SKM-1 (cell line): ENCODE measurements around the gene TNIP3.
"Not testable (repeated sequence)": the region's sequence is repeated elsewhere in the genome, so short reads cannot be mapped to it uniquely, and the experiment has no call there.

ENCODE experiments used
- DNase-seq: peaks from one replicate; lab custom pipeline; 2025; ENCODE audit not compliant: unreplicated experiment; lab: John Stamatoyannopoulos, UW

TNIP3 gene, protein sequence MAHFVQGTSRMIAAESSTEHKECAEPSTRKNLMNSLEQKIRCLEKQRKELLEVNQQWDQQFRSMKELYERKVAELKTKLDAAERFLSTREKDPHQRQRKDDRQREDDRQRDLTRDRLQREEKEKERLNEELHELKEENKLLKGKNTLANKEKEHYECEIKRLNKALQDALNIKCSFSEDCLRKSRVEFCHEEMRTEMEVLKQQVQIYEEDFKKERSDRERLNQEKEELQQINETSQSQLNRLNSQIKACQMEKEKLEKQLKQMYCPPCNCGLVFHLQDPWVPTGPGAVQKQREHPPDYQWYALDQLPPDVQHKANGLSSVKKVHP

DNA sequence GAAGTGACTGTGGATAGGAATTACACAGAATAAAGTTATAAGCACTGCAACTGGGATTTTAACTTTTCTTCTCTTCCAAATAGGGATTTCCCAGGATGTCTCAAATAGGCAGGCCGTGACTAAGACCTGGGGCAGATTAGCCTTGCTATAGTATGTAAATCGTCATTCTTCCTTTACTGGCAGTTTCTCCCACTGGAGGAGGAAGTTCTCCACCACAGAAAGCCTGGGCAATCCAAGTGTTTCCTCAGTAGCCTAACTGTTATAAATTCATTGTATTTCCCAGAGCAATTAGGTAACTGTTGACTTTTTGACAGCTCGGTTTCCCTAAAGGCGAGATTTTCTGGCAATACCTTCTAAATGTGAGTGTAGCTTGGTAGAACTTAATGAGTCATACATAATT lies at the start of gene TNIP3:
Gene TNIP3, minus strand, starts transcription at position 31 of the 400 bp plus-strand sequence. CDS start 196 bp downstream, outside the sequence.
- DNase-seq = no peak

- no peak for DNase-seq
Observed at GRCh38 chr4:121212806-121213205, 48.7 kb upstream of the TNIP3 start.

GRCh38 chr4:121209171-121209570 lies 45.0 kb upstream of the TNIP3 start:
- DNase-seq = no peak

GRCh38 chr4:121208244-121209007 lies 44.3 kb upstream of the TNIP3 start:
- DNase-seq = no peak

DNA sequence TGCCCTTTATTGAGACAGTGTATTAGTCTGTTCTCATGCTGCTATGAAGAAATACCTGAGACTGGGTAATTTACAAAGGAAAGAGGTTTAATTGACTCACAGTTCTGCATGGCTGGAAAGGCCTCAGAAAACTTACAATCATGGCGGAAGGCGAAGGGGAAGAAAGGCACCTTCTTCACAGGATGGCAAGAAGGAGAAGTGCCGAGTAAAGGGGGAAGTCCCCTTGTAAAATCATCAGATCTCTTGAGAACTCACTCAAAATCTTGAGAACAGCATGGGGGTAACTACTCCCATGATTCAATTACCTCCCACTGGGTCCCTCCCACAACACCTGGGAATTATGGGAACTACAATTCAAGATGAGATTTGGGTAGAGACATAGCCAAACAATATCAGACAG lies 41.7 kb upstream of the TNIP3 start:
- DNase-seq = not testable (repeated sequence)

DNA sequence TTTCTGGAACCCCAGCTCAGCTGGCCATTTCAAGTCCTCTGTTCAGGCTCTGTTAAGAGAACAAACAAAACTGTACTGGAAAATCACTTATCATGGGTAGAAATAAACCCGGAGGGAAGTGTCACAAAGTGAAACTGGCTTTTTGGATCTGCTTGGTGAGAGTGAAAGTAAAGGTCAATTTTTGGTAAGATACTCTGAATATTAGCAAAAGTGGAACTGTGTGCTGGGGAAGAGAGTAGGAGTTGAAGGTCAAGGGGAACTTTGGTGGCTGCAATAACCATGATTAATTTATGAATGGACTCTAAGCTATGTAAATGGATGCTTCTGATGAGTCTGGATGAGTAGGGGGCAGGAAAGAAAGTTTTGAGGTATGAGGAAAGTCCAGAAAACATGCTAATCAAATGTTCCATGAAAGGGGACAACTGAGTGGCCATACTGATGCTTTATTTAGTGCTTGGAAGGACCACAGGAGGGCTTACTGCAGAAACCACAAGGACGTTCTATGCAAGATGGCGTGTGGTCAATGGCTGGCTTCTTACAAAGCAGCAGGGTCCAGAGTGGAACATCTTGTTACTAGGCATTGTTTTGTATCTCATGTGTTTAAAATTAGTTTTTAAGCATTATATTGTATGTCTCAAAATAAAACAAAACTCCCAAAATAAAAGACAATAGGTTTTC lies 36.8 kb upstream of the TNIP3 start:
- DNase-seq = no peak

DNA sequence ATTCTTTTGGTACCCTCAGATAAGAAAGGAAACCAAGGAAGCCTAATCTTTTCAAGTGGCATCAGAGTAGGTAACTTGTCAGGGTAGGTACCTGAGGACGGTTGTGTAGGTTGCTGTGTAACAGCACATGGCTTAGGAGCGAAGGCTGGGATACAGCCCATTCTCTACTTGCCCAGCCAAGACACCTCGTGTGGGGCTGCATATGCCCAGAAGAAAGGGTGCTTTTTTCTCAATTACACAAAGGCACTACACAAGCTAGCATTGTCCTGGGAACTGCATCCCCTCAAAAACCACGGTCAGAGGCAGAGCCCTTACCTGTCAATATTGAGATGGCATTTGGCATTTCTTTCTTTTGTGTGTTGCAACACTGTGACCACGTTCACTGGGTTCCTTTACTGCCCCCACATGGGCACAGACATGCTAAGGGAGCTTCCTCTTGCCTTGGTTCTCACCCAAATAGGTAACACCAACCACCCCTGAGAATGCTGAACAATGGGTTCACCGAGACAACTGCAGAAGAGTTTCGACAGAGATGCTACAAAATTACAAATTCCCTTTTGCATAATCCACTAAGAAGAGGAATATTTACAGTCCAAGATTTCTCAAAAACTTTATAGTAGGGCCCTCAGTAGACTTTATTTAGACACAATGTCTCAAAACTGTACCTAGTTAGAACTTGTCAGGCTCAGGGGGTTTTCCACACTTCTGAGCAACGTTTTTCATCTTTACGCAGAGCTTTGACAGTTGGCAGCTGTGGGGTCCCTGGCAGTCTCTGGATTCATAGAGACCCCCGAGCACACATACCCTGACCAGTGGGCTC lies 35.8 kb upstream of the TNIP3 start:
- no peak for DNase-seq

DNA sequence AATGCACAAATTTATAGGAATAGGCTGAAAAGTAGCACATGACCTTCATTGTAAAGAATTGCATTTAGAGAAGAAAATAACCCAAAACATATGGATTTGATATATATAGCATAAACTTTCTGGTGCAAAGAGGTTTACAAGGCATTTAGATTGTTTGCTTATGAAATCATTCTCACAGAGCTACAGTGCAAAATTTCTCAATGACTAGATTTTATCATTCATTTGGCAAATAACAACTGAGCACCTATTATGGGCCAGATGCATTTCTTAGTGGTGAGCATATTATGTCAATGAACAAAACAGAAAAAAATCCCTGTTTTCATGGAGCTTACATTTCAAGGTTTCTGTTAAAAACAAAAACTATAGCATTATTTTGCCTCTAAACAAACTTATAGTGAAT lies 34.1 kb upstream of the TNIP3 start:
- DNase-seq = no peak

GRCh38 chr4:121195649-121196048 lies 31.5 kb upstream of the TNIP3 start:
- no peak for DNase-seq

DNA sequence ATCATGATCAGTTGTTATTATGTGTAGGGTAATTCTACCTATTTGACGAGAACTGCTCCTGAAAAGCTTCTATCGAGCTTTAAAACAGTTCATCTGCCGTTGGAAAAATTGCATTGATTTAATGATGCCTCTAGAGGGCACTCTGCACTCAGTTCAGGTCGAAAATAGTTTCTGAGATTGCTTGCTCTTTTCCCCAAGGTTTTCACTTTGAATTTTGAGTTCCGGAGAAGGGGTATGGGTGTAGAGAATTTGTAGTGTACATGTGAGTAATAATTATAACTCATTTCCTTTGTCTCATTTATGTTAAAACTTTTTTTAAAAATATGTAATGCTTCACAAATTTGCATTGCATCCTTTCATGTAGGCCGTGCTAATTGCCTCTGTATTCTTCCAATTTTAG lies 28.4 kb upstream of the TNIP3 start:
- DNase-seq = peak; percentile 30

- DNase-seq = no peak
Observed at GRCh38 chr4:121192013-121192412, 27.9 kb upstream of the TNIP3 start.

- no peak for DNase-seq
Observed at GRCh38 chr4:121191361-121191760, 27.2 kb upstream of the TNIP3 start.

GRCh38 chr4:121190389-121190788 lies 26.3 kb upstream of the TNIP3 start:
- no peak for DNase-seq

- DNase-seq = no peak
Observed at GRCh38 chr4:121189326-121190215, 25.4 kb upstream of the TNIP3 start.

DNA sequence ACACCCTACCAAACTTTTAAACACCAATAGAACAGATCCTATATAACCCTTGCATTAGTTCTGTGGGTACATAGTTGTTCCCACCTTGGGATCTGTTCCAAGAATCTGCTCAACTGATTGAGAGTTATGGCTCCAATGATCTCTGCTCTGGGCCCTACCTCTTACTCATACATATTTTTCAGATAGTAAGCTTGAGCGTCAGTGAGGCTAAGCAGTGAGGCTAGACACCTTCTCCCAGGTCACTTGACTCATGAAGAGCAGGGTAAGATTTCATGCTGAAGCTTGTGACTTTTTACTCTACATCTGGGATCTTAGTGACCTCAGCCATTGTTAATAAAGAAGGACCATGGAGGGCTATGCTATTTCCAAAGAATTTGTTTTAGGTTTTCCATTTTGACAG lies 23.1 kb upstream of the TNIP3 start:
- DNase-seq = no peak

DNA sequence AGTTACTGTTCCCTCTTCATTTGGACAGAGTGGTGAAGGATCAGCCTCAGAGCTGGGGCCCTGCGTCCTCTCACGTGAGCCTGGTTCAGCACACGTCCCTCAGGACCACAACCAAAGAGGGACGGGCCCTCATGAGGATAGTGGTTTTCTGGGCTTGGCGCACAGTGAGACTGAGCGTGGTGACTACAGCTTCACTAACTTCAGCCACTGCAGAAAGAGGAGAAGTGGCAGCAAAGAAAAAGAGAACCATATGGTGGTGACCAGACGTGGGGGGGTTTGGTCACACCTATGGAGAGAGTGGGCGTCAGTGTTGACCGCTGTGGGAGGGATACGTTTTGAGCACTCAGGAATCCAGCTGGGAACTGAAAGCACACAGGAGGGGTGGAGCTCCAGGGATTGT lies 21.8 kb upstream of the TNIP3 start:
- no peak for DNase-seq

GRCh38 chr4:121183989-121184388 lies 19.9 kb upstream of the TNIP3 start:
- DNase-seq = no peak

GRCh38 chr4:121183361-121183760 lies 19.2 kb upstream of the TNIP3 start:
- no peak for DNase-seq

- DNase-seq = no peak
Observed at GRCh38 chr4:121182296-121182695, 18.2 kb upstream of the TNIP3 start.

DNA sequence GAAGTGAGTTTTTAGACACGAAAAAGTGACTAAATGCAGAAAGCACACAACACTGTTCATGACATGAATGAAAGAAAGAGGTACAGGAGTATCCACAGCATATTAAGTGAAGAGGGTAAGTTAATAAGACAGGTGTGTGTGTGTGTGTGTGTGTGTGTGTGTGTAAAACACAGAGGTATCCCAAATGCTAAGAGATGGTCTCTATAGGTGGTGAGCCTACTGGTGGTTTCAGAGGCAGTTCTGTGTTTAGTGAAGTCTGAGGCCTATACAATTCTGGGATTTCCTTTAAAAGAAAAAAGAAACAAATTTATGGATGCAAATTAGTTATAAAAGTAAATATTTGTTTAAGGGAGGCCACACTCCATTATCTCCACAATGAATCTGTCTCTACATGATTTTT lies 17.4 kb upstream of the TNIP3 start:
- DNase-seq = no peak
